T1000 (cell line): ENCODE measurements around the gene DPCD.
"Not testable (repeated sequence)": the region's sequence is repeated elsewhere in the genome, so short reads cannot be mapped to it uniquely, and the experiment has no call there.

Experiments
- DNase-seq: peaks from one replicate; lab custom pipeline; 2025; ENCODE audit warnings: mixed read lengths; lab: John Stamatoyannopoulos, UW

Gene DPCD

GRCh38 chr10:101585841-101586240 lies 2.3 kb upstream of the DPCD start:
- DNase-seq: no peak

- DNase-seq: peak; percentile 24
Measured at GRCh38 chr10:101588879-101589278, 758 bp downstream of the DPCD start.

GRCh38 chr10:101593331-101593730 lies 5.2 kb downstream of the DPCD start:
- not testable (repeated sequence) for DNase-seq

GRCh38 chr10:101595591-101596433 lies 7.7 kb downstream of the DPCD start:
- no peak for DNase-seq

GRCh38 chr10:101597091-101597900 lies 9.2 kb downstream of the DPCD start:
- no peak for DNase-seq

- DNase-seq: no peak
Measured at GRCh38 chr10:101601541-101601940, 13.4 kb downstream of the DPCD start.

- DNase-seq: peak; percentile 12
Measured at GRCh38 chr10:101602761-101603398, 14.8 kb downstream of the DPCD start.

- DNase-seq: no peak
Measured at GRCh38 chr10:101607124-101607523, 19.0 kb downstream of the DPCD start.

GRCh38 chr10:101609481-101609880 lies 21.4 kb downstream of the DPCD start:
- DNase-seq: no peak

GRCh38 chr10:101611096-101611905 lies 23.2 kb downstream of the DPCD start:
- no peak for DNase-seq

- DNase-seq: no peak
Measured at GRCh38 chr10:101612086-101612485, 24.0 kb downstream of the DPCD start.

GRCh38 chr10:101612872-101613271 lies 24.8 kb downstream of the DPCD start:
- no peak for DNase-seq

- no peak for DNase-seq
Measured at GRCh38 chr10:101613646-101614045, 25.5 kb downstream of the DPCD start.

GRCh38 chr10:101614663-101615524 lies 26.8 kb downstream of the DPCD start:
- DNase-seq: no peak

GRCh38 chr10:101615525-101616116 lies 27.5 kb downstream of the DPCD start:
- DNase-seq: no peak

- no peak for DNase-seq
Measured at GRCh38 chr10:101616415-101617101, 28.4 kb downstream of the DPCD start.

- DNase-seq: no peak
Measured at GRCh38 chr10:101617102-101617823, 29.1 kb downstream of the DPCD start.

- no peak for DNase-seq
Measured at GRCh38 chr10:101617824-101618568, 29.9 kb downstream of the DPCD start.
